K562 (cell line): ENCODE data around the gene DNAAF3. TPM values are rescaled to one million over a fixed set of nuclear protein-coding genes. Genes with fewer than 3 reads are reported as not detected.
A peak's percentile ranks its signal among the peaks of the same experiment; 100 is the strongest.

Experiments used
- CHD2 ChIP-seq: IDR thresholded peaks from 2 replicates; pipeline ENCODE4 v1.6.1; 2011; ENCODE audit warnings: low read depth, low read length
- E4F1 ChIP-seq: fragments of 250-450 bp; sonication (Bioruptor Pico); IDR thresholded peaks from 2 replicates; pipeline ENCODE4 v1.5.0; 2021; ENCODE audit warnings: mild to moderate bottlenecking, borderline replicate concordance
- GATA2 ChIP-seq: sonication (generic); formaldehyde crosslinking; IDR thresholded peaks from 2 replicates; pipeline ENCODE4 v1.4.0; 2020; ENCODE audit warnings: mild to moderate bottlenecking, missing genetic modification reagents
- GTF2A2 ChIP-seq: IDR thresholded peaks from 2 replicates; pipeline ENCODE4 v1.6.1; 2016; ENCODE audit warnings: mild to moderate bottlenecking, missing genetic modification characterization, missing compliant biosample characterization
- HES1 ChIP-seq: fragments of 450-650 bp; IDR thresholded peaks from 2 replicates; pipeline ENCODE4 v1.6.1; 2016; ENCODE audit warnings: low read depth, mild to moderate bottlenecking, moderate library complexity
- ILK ChIP-seq: fragments of 450-650 bp; IDR thresholded peaks from 2 replicates; pipeline ENCODE4 v1.6.1; 2016; ENCODE audit warnings: missing genetic modification characterization, low read depth, mild to moderate bottlenecking, missing compliant biosample characterization, moderate library complexity, borderline replicate concordance
- MBD1 ChIP-seq: fragments of 250-450 bp; sonication (Bioruptor Pico); IDR thresholded peaks from 2 replicates; pipeline ENCODE4 v1.8.0; 2022; ENCODE audit warnings: inconsistent platforms
- NCOA6 ChIP-seq: fragments of 450-650 bp; IDR thresholded peaks from 2 replicates; pipeline ENCODE4 v1.6.1; 2017; ENCODE audit warnings: mild to moderate bottlenecking
- POLR3A ChIP-seq: IDR thresholded peaks from 2 replicates; pipeline ENCODE4 v1.6.1; 2011; ENCODE audit warnings: borderline replicate concordance, mild to moderate bottlenecking, moderate library complexity; ENCODE audit not compliant: insufficient read length, insufficient read depth; ENCODE audit errors: extremely low read depth
- RBM15 ChIP-seq: fragments of 200-400 bp; formaldehyde crosslinking; IDR thresholded peaks from 2 replicates; pipeline ENCODE4 v1.6.1; 2018; ENCODE audit warnings: mild to moderate bottlenecking, low read length, moderate library complexity; ENCODE audit not compliant: insufficient read depth
- RBM39 ChIP-seq: fragments of 200-400 bp; formaldehyde crosslinking; optimal IDR thresholded peaks from 2 replicates; pipeline ENCODE3; 2018; ENCODE audit warnings: low read depth, low read length
- SAFB ChIP-seq: fragments of 200-400 bp; formaldehyde crosslinking; IDR thresholded peaks from 2 replicates; pipeline ENCODE4 v1.6.1; 2017; ENCODE audit warnings: low read depth, low read length, borderline replicate concordance
- SLC30A9 ChIP-seq: fragments of 250-450 bp; sonication (Bioruptor Pico); IDR thresholded peaks from 2 replicates; pipeline ENCODE4 v1.8.0; 2022; ENCODE audit warnings: mild to moderate bottlenecking, moderate library complexity
- SREBF2 ChIP-seq: sonication (generic); formaldehyde crosslinking; IDR thresholded peaks from 2 replicates; pipeline ENCODE4 v1.4.0; 2020; ENCODE audit warnings: mild to moderate bottlenecking, missing genetic modification reagents
- XRCC3 ChIP-seq: fragments of 450-650 bp; IDR thresholded peaks from 2 replicates; pipeline ENCODE4 v1.6.1; 2017; ENCODE audit warnings: mild to moderate bottlenecking, moderate library complexity
- ZNF133 ChIP-seq: fragments of 250-450 bp; sonication (Bioruptor Pico); IDR thresholded peaks from 2 replicates; pipeline ENCODE4 v1.4.0; 2020; ENCODE audit warnings: mild to moderate bottlenecking
- ZNF232 ChIP-seq: sonication (generic); formaldehyde crosslinking; IDR thresholded peaks from 2 replicates; pipeline ENCODE4 v1.8.0; 2022; ENCODE audit warnings: mild to moderate bottlenecking, missing genetic modification reagents
- ZNF239 ChIP-seq: fragments of 250-450 bp; sonication (Bioruptor Pico); IDR thresholded peaks from 2 replicates; pipeline ENCODE4 v1.4.0; 2020; ENCODE audit warnings: mild to moderate bottlenecking
- ZNF282 ChIP-seq: sonication (generic); formaldehyde crosslinking; IDR thresholded peaks from 2 replicates; pipeline ENCODE4 v1.8.1; 2023; ENCODE audit warnings: missing genetic modification reagents
- polyA plus RNA-seq, 8 experiments: library from polyadenylated mRNA; depleted of rRNA in 4 of 8; stranded (reverse) in 5 of 8; unstranded in 3 of 8; fragments of >200 nt; fragmentation: Nextera tagmentation in 2 of 8; fragmentation: Illumina TruSeq in 1 of 8; extraction: Ambion mirVana in 2 of 8; extraction: Trizol in 1 of 8; gene quantifications; 2 replicates each; pipeline versions ENCODE4 v1.2.1 to v1.2.3, GENCODE V29; 2011 to 2014; ENCODE audit warnings: inconsistent platforms in 1 of 8, missing spikeins in 1 of 8
- total RNA-seq, 7 experiments: library from RNA; depleted of rRNA in 6 of 7; stranded (reverse); fragments of >200 nt in 6 of 7; fragmentation: Illumina TruSeq in 2 of 7; extraction: Trizol in 2 of 7; gene quantifications; 2 replicates each; pipeline versions ENCODE4 v1.2.1 to v1.2.3, GENCODE V29; 2011 to 2021; ENCODE audit warnings: low replicate concordance in 1 of 7
- TF ChIP-seq, protein P1 (sequence below): sonication (generic); formaldehyde crosslinking; IDR thresholded peaks from 2 replicates; pipeline ENCODE4 v1.8.0; 2022; ENCODE audit warnings: mild to moderate bottlenecking, missing genetic modification reagents

Gene DNAAF3
- total and polyA plus RNA-seq, 9 of the 15 experiments (the other 6 are each of a cell fraction or from before 2014, with no cell fraction given) = 21.6 to 61.5 (median 43.0) TPM

- TF ChIP-seq MBD1 (CRISPR knock-in tag) = no peak
- TF ChIP-seq SLC30A9 (CRISPR knock-in tag) = no peak
- TF ChIP-seq SAFB = no peak
- TF ChIP-seq ZNF239 (CRISPR knock-in tag) = no peak
- TF ChIP-seq ILK (tag) = no peak
- TF ChIP-seq NCOA6 = peak; percentile 95
- TF ChIP-seq POLR3A = no peak
- TF ChIP-seq CHD2 = no peak
- no peak for TF ChIP-seq GTF2A2
- TF ChIP-seq ZNF133 (CRISPR knock-in tag) = no peak
- TF ChIP-seq, protein P1, sequence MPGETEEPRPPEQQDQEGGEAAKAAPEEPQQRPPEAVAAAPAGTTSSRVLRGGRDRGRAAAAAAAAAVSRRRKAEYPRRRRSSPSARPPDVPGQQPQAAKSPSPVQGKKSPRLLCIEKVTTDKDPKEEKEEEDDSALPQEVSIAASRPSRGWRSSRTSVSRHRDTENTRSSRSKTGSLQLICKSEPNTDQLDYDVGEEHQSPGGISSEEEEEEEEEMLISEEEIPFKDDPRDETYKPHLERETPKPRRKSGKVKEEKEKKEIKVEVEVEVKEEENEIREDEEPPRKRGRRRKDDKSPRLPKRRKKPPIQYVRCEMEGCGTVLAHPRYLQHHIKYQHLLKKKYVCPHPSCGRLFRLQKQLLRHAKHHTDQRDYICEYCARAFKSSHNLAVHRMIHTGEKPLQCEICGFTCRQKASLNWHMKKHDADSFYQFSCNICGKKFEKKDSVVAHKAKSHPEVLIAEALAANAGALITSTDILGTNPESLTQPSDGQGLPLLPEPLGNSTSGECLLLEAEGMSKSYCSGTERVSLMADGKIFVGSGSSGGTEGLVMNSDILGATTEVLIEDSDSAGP = no peak
- TF ChIP-seq RBM39 = no peak
- no peak for TF ChIP-seq ZNF282 (CRISPR knock-in tag)
- TF ChIP-seq XRCC3 = no peak
- TF ChIP-seq GATA2 = no peak
- no peak for TF ChIP-seq RBM15
- no peak for TF ChIP-seq HES1
- TF ChIP-seq E4F1 (CRISPR knock-in tag) = no peak
- no peak for TF ChIP-seq SREBF2 (CRISPR knock-in tag)
- TF ChIP-seq ZNF232 = no peak
Measured at GRCh38 chr19:55160128-55160985, 6.1 kb downstream of the DNAAF3 start (continued).
